Activated CD8-positive, alpha-beta memory T cell treated with anti-CD3 and anti-CD28 coated beads, Interleukin-2, amount 10 ng/mL, durations not matched to agents 7 days and 5 days (primary cell): ENCODE results near the gene ZNF81. TPM values are rescaled to one million over a fixed set of nuclear protein-coding genes. Genes with fewer than 3 reads are reported as not detected.
"Not testable (repeated sequence)": the region's sequence is repeated elsewhere in the genome, so short reads cannot be mapped to it uniquely, and the experiment has no call there.

Source experiments
- ATAC-seq: fragments of 150-1000 bp; cut with Tn5 transposase; one replicate; pipeline ENCODE4 v1.10.0; 2021; ENCODE audit warnings: moderate library complexity
- CTCF ChIA-PET: fragments of 350-600 bp; sonication (Branson Sonifier 250); formaldehyde crosslinking; loops from one replicate; lab custom pipeline; 2021; ENCODE audit warnings: antibody characterized with exemption; lab: Charles Lee
- DNase-seq: peaks from one replicate; pipeline ENCODE4 v3.0.0-alpha.2; 2020
- H3K27ac Mint-ChIP-seq: one replicate; pipeline ENCODE4 v1.8.0; 2021; ENCODE audit warnings: mild to moderate bottlenecking, mixed read lengths
- H3K27me3 Mint-ChIP-seq: one replicate; pipeline ENCODE4 v1.8.0; 2021; ENCODE audit warnings: mixed read lengths
- H3K36me3 Mint-ChIP-seq: one replicate; pipeline ENCODE4 v1.8.0; 2021; ENCODE audit warnings: mild to moderate bottlenecking, mixed read lengths
- H3K4me1 Mint-ChIP-seq: one replicate; pipeline ENCODE4 v1.8.0; 2021; ENCODE audit warnings: mixed read lengths
- H3K4me3 Mint-ChIP-seq: one replicate; pipeline ENCODE4 v1.8.0; 2021; ENCODE audit warnings: mild to moderate bottlenecking, moderate library complexity, mixed read lengths
- H3K9me3 Mint-ChIP-seq: one replicate; pipeline ENCODE4 v1.8.0; 2022; ENCODE audit warnings: low read depth, mixed read lengths
- total RNA-seq, 2 experiments: library from RNA; stranded (reverse); gene quantifications; one replicate each; pipeline ENCODE4 v1.2.3, GENCODE V29; 2021

ZNF81 gene
- 10 to 100 TPM in 1 of 2 experiments, 1 to 10 TPM in 1; 7.5 to 10.0 TPM for total RNA-seq

DNA sequence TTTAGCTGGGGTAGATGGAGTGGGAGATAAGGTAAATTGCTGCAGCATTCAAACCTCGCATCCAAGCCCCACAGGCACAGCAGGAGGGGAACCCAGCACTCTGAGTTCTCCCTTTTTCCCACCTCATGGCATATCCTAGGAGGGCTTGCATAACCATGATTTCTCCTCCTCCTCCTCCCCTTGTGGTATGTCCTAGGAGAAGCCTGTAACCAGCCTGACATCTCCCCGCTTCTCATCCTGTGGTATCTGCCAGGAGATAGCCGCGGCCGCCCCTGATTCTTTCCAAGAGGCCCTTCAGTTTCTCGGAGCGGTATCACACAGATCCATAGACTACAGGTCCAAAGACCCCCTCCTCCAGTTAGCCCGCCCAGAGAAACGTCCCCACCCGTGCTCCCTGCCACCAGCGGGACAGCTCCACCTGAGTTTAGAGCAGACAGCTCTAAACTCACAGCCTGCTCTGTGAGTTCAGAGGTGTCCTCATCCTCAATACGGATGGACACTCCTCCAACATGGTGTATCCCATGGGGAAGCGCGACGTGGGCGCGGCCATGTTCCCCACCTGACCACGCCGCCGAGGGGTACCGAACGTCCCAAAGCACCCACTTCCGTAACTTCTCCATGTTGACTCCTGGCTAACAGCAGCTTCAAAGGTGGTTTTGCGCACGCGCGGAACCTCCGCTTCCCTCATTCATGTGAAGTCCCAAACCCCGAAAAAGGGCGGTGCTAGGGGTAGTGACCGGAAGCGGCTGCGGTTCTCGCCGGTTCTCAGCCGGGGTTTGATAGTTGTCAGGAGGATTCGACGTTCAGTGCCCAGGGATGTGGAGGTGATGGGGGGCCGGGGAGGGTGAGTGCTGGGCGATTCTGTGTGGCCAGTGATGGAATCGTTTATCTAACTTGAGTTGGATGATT, at the start of gene ZNF81:
ZNF81 (plus strand) TSS at position 739 of the 909 bp plus-strand sequence. CDS start 9,366 bp downstream, outside the sequence.
- Mint-ChIP-seq H3K4me1 (peaks cover 16% of the 10 kb centered on the region), H3K36me3 (peaks cover 3% of the 10 kb centered on the region), H3K27ac (peak within 1 kb of the TSS; percentile 95), H3K27me3 (no peaks in the 10 kb centered on the region), H3K4me3 (peak within 1 kb of the TSS; percentile 98), H3K9me3 (no peaks in the 10 kb centered on the region)
- DNase-seq (peak; percentile 95), ATAC-seq (peak; percentile 97)
- CTCF ChIA-PET, result interaction anchor here (1.1 kb wide), 1 partner anchor 190 kb away, joined by 3 read pairs; no protein-coding TSS in a partner anchor

DNA sequence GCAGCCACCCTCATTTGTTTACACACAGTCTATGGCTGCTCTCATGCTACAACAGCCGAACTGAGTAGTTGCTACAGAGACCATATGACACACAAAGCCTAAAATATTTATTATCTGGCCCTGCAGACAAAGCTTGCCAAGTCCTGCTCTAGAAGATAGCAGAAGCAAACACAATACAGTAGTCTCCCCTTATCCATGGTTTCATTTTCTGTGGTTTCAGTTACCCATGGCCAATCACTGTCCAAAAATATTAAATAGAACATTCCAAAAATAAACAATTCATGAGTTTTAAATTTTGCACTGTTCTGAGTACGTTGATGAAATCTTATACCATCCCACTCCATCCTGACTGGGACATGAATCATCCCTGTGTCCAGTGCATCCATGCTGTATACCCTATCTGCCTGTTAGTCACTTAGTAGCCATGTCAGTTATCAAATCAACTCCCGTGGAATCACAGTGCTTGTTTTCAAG, 40.2 kb upstream of the ZNF81 start:
- no peak for DNase-seq
- Mint-ChIP-seq H3K9me3 (no peaks in the 10 kb centered on the region), H3K4me3 (no peak overlapping the region), H3K36me3 (no peaks in the 10 kb centered on the region), H3K27me3 (peaks cover 3% of the 10 kb centered on the region), H3K4me1 (no peaks in the 10 kb centered on the region), H3K27ac (no peak overlapping the region)
- CTCF ChIA-PET, result no interaction called here
- no peak for ATAC-seq

DNA sequence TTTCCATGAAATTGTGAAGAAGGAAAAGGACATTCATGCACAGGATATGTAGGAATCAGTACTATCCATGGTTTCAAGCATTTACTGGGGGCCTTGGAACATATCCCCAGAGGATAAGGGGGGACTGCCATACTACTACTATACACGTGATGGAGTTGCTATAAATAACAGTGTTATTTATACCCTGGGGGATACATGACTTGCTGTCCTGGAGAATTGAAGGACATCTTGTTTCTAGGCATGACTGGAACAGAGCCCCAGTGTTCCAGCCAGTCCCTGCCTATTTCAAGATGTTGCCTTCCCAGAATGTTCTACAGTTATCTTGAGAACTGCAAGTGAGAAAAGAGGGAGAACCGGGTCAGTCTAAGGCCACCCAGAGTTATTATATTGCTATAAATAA, 39.6 kb upstream of the ZNF81 start:
- no peak overlapping the region for H3K4me3 Mint-ChIP-seq
- no peak for ATAC-seq
- CTCF ChIA-PET, result no interaction called here
- H3K36me3 Mint-ChIP-seq, result no peaks in the 10 kb centered on the region
- H3K9me3 Mint-ChIP-seq, result no peaks in the 10 kb centered on the region
- DNase-seq, result no peak
- H3K4me1 Mint-ChIP-seq, result no peaks in the 10 kb centered on the region
- H3K27ac Mint-ChIP-seq, result no peak overlapping the region
- H3K27me3 Mint-ChIP-seq, result peaks cover 3% of the 10 kb centered on the region

DNA sequence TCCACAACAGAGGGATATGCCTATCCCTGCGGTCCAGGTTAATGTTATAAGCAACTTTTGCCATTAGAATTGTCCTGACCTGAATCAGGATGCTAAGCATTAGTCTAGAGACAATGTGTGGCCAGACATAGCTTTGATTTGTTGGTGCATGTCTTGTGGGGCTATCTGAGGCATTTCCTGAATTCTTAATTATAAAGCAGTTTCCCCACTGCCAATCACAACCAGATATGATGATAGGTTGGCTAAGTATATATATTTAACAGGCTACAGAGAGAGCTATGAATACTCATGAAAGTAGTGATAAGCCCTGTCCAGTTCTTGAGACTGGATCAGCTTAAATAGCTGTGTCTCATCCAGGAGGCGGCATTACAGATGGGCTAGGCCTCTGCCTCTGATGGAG, 37.8 kb upstream of the ZNF81 start:
- CTCF ChIA-PET, result no interaction called here
- no peak for DNase-seq
- H3K4me1 Mint-ChIP-seq, result no peaks in the 10 kb centered on the region
- no peak overlapping the region for H3K27ac Mint-ChIP-seq
- no peaks in the 10 kb centered on the region for H3K36me3 Mint-ChIP-seq
- ATAC-seq, result no peak
- H3K27me3 Mint-ChIP-seq, result peaks cover 2% of the 10 kb centered on the region
- no peaks in the 10 kb centered on the region for H3K9me3 Mint-ChIP-seq
- H3K4me3 Mint-ChIP-seq, result no peak overlapping the region

DNA sequence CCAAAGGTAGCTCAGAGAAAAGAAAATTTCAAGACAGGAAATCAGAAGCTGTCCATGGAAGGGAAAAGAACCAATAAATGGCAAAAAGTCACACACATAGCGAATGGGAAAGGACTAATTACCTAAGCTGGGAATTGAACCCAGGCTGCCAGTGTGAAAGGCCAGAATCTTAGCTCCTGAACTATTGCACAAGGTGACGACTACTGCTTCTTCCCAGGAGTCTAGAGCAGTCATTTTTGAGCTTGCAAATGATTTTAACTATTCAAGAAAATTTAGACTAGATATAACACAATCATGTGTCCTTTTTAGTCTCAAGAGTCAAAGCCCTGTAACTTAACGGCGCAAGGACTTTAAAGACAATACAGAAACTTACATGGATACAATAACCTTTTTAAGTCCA, 34.1 kb upstream of the ZNF81 start:
- H3K27me3 Mint-ChIP-seq, result peaks cover 2% of the 10 kb centered on the region
- no peak overlapping the region for H3K27ac Mint-ChIP-seq
- DNase-seq (no peak), ATAC-seq (no peak)
- no peak overlapping the region for H3K4me3 Mint-ChIP-seq
- CTCF ChIA-PET, result interaction anchor here (1.1 kb wide), 1 partner anchor 9 kb away, joined by 3 read pairs; no protein-coding TSS in a partner anchor
- no peaks in the 10 kb centered on the region for H3K36me3 Mint-ChIP-seq
- no peaks in the 10 kb centered on the region for H3K9me3 Mint-ChIP-seq
- H3K4me1 Mint-ChIP-seq, result no peaks in the 10 kb centered on the region

DNA sequence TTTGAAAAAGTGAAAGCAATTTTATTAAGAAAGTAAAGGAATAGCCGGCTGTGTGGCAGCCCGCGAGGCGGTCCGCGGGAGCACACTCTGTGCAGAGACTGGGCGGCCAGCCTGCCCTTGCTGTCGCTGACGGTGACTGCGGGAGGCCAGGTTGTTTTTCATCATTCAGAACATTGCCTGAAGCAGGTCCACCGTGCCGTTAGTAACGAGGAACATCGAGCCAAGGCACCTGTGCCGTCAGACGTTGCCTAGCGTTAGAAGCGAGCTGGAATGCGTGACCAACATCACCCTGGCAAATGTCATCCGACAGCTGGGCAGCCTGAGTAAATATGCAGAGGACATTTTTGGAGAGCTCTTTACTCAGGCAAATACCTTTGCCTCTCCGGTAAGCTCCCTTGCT, 33.6 kb upstream of the ZNF81 start:
- not testable (repeated sequence) for DNase-seq, H3K36me3 Mint-ChIP-seq, ATAC-seq, H3K27me3 Mint-ChIP-seq, H3K4me1 Mint-ChIP-seq, H3K4me3 Mint-ChIP-seq, H3K27ac Mint-ChIP-seq, H3K9me3 Mint-ChIP-seq
- CTCF ChIA-PET, result interaction anchor here (1.1 kb wide), 1 partner anchor 9 kb away, joined by 3 read pairs; no protein-coding TSS in a partner anchor

DNA sequence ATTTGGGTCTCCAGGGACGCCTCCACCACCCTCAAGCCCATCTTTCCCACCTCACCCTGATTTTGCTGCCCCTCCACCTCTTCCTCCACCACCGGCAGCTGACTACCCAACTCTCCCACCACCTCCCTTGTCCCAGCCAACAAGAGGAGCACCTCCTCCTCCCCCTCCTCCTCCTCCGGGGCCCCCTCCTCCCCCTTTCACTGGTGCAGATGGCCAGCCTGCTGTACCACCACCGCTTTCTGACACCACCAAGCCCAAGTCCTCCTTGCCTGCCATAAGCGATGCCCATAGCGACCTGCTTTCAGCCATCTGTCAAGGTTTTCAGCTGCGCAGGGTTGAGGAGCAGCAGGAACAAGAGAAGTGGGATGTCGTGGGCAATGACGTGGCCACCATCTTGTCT, 32.4 kb upstream of the ZNF81 start:
- no peak for ATAC-seq
- H3K27me3 Mint-ChIP-seq, result peaks cover 2% of the 10 kb centered on the region
- H3K36me3 Mint-ChIP-seq, result no peaks in the 10 kb centered on the region
- no peak for DNase-seq
- H3K4me3 Mint-ChIP-seq, result no peak overlapping the region
- H3K27ac Mint-ChIP-seq, result no peak overlapping the region
- H3K4me1 Mint-ChIP-seq, result no peaks in the 10 kb centered on the region
- no peaks in the 10 kb centered on the region for H3K9me3 Mint-ChIP-seq
- CTCF ChIA-PET, result no interaction called here

DNA sequence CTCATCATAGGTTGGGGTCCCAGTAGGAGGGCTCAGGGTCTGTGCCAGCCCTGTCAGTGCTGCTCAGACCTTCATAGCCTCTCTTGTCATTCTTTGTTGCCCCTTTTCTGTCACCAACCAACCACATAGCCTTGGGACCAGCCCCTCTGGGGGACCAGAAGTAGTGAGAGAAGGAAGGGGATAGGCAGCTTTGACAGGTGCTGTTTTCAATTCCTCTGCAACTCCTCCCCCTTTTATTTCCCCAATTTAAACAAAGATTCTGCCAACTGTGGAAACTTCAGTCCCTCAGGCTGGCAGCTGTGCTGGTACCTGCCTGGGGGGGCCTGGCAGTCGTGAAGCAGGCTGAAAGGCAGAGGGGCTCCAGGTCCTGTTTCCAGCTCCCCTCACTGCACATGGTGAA, 30.9 kb upstream of the ZNF81 start:
- H3K27me3 Mint-ChIP-seq, H3K27ac Mint-ChIP-seq, H3K9me3 Mint-ChIP-seq, DNase-seq, H3K4me3 Mint-ChIP-seq, ATAC-seq, H3K4me1 Mint-ChIP-seq, CTCF ChIA-PET, H3K36me3 Mint-ChIP-seq: not testable (repeated sequence)

DNA sequence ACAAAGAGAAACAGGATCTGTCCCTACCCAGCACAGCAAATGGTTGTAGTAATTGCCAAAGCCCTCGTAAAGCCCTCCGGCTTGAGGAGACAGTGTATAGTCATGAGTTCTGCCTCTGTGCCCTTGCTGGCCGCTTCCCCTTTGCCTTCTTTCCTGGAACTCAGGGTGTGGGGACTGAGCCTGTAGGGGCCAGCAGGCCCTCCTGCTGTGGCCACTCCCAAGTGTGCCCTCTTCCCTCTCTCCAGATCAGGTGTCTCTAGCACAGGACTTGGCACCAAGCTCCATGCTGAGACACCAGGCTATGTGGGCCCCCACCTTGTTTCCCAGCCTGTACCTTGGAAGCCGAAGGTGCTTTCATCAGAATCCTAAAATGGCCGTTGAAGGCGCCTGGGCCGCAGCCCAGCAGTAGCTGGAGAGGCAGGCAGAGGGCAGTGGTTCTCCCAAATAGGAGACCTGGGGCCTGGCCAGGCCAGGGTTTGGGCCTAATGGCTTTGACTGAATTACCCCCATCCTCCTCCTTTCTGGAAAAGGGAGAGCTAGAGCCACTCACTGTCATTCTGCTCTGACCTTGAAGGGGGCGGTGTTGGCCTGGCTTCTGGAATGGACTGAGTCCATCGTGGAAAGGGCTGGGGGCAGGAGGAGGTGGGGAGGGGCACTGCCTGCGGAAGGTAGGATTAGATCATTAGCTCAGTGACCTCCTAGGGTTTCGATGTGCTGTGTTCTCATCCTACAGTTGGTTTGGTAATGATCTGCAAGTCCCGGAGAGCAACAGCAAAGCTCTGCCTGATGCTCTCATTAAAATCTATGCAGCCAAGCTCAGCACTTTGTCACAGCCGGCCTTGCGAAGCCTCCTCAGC, 30.1 kb upstream of the ZNF81 start:
- H3K27ac Mint-ChIP-seq, H3K4me1 Mint-ChIP-seq, H3K4me3 Mint-ChIP-seq, H3K9me3 Mint-ChIP-seq, CTCF ChIA-PET, H3K36me3 Mint-ChIP-seq, H3K27me3 Mint-ChIP-seq, DNase-seq, ATAC-seq: not testable (repeated sequence)

DNA sequence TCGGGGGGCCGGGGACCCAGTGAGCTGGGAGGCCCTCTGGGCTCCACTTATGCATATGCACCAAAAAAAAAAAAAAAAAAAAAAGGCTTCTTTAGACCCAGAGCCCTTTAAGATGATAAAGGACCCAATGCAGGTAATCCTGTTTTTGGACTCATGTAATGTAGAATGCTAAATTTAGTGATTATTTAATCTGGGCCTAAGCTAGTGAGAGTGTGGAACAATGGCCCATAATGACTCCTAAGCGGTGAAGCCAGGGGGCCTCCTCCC, 29.5 kb upstream of the ZNF81 start:
- H3K4me3 Mint-ChIP-seq, H3K27ac Mint-ChIP-seq, H3K36me3 Mint-ChIP-seq, H3K4me1 Mint-ChIP-seq, DNase-seq, CTCF ChIA-PET, H3K9me3 Mint-ChIP-seq, H3K27me3 Mint-ChIP-seq, ATAC-seq: not testable (repeated sequence)

DNA sequence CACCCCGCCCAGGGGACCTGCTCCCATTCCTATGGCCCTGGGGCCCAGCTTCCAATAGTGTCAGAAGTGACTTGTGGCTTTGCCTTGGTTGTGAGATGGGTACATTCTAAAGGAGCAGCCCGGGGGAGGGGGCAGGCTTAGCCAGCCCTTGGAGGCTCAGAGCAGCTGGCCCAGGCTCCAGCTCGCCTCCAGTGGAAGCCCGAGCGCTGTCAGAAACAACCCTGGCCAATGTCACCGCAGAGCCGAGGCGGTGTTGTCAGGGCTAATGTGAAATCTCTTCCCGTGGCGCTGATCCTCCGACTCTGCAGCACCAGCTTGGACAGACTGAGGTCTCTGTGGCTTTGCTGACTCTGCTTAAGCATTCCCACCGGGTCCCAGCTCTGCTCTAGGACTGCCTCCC, 29.2 kb upstream of the ZNF81 start:
- Mint-ChIP-seq H3K27me3 (peaks cover 2% of the 10 kb centered on the region), H3K36me3 (no peaks in the 10 kb centered on the region), H3K4me3 (no peak overlapping the region), H3K27ac (no peak overlapping the region), H3K4me1 (no peaks in the 10 kb centered on the region), H3K9me3 (no peaks in the 10 kb centered on the region)
- DNase-seq (no peak), ATAC-seq (no peak)
- CTCF ChIA-PET, result no interaction called here

DNA sequence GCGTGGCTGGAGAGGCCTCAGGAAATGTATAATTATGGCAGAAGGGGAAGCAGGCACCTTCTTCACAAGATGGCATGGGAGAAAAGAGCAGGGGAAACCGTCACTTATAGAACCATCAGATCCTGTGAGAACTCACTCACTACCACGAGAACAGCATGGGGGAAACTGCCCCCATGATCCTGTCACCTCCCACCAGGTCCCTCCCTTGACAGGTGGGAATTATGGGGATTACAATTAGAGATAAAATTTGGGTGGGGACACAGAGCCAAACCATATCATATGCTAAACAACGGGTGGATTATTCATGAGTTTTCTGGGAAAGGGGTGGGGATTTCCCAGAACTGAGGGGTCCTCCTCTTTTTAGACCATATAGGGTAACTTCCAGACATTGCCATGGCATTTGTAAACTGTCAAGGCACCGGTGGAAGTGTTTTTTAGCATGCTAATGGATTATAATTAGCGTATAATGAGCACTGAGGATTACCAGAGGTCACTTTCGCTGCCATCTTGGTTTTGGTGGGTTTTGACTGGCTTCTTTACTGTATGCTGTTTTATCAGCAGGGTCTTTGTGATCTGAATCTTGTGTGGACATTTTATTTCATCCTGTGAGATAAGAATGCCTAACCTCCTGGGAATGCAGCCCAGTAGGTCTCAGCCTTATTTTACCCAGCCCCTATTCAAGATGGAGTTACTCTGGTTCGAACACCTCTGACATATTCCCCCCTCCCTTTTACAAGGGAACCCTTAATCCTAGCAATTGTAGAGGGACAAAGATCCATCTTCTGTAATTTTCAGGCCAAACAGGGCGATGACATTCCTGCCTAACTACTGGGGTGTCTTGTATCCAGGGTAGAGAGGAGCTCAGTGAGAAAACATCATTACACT, 27.6 kb upstream of the ZNF81 start:
- ATAC-seq (no peak), DNase-seq (no peak)
- Mint-ChIP-seq H3K36me3 (no peaks in the 10 kb centered on the region), H3K27me3 (no peaks in the 10 kb centered on the region), H3K4me3 (no peak overlapping the region), H3K27ac (no peak overlapping the region), H3K4me1 (no peaks in the 10 kb centered on the region), H3K9me3 (no peaks in the 10 kb centered on the region)
- CTCF ChIA-PET, result no interaction called here

DNA sequence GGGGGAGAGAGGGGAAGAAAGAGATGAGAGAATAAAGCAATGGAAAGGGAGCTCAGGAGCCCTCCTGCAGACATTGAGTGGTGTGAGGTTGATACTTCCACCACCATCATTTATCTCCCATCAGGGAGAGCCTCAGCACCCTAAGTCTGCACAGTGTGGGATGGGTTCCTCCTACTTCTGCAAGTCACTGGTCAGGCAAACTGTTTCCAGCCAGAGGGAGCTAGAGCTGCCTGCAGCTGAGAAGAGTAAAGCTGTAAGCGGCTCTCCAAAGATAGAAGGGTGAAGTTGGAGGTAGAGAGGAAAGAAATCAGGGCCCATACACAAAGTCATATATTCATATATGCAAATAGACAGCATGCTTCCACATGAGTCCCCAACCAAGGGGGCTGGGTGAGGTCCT, 21.9 kb upstream of the ZNF81 start:
- Mint-ChIP-seq H3K9me3 (no peaks in the 10 kb centered on the region), H3K27ac (no peak overlapping the region), H3K4me3 (no peak overlapping the region), H3K4me1 (peaks cover 2% of the 10 kb centered on the region), H3K36me3 (peaks cover 2% of the 10 kb centered on the region), H3K27me3 (no peaks in the 10 kb centered on the region)
- ATAC-seq (no peak), DNase-seq (no peak)
- CTCF ChIA-PET, result no interaction called here
